Stimulated activated CD4-positive, alpha-beta T cell treated with anti-CD3 and anti-CD28 coated beads, Interleukin-1b, Interleukin-23, amount 100 ng/mL, for 48 hours (primary cell): ENCODE data around the gene ABCC1.
A peak's percentile ranks its signal among the peaks of the same experiment; 100 is the strongest.

Experiments
- DNase-seq: peaks from one replicate; pipeline ENCODE4 v3.0.0-alpha.2; 2020

Gene ABCC1

GRCh38 chr16:16021646-16021987, 72.2 kb downstream of the ABCC1 start:
- no peak for DNase-seq

DNA sequence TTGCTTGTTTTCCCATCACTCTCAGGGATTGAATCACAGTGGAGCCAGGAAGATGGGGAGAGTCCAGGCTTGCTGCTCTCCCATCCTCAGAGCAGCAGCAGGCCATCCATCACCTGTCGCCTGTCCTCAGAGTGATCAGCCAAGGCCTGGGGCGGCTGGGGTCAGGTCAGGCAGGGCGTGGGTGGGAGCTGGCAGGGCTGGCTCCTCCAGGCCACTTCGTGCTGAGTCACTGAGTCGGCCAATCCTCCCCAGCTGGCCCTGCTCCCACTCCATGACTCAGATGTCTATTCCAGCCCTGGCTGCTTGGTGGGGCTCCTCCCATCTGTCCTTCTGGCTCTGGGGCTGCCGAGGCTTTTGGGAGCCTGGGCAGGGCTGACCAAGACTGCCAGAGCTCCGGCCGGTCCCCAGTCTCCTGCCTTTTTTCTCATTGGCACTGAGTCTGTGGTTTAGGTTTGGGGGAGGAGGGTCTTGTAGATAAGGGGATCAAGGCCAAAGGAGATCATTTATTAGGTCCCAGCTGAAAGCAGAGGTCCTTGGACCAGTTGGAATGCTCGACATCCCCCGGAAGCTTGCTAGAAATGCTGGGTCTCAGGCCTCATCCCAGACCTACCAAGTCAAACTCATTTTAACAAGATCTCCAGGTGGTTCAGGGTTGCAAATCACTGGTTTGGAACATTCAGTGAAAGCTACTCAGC, 72.7 kb downstream of the ABCC1 start:
- no peak for DNase-seq

GRCh38 chr16:16022683-16023064, 73.3 kb downstream of the ABCC1 start:
- no peak for DNase-seq

DNA sequence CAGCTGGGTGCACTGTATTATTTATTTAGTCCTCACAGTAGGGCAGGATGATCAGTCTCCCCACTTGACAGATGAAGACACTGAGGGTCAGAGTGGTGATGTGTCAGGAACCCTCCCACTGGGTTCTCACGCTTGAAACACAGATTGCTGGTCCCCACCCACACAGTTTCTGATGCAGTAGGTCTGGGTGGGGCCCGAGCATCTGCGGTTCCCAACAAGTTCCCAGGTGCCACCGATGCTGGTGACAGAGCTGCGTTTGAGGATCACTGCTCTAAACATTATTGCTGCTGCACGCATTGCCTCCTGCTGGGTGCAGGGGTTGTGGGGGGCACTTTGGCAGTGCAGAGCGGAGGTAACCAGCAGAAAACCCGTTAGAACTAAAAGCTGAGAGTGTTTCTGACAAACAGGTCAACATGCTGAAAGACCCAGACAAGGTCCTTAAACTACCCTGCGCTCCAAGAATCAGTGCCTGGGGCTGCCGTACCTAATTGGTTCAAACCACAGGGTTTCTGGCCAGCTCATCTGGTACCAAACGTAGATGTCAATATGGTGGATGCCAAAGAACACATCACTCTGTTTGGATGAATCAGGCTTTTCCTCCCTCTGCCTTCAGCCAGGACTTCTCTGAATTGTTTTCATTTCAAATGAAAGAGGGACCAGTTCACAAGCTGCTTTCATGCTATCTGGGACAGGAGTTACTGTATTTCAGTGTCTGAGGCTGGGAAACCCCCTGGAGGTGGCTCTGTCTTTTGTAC, 76.0 kb downstream of the ABCC1 start:
- DNase-seq: peak; percentile 68

- no peak for DNase-seq
Measured at GRCh38 chr16:16027728-16028310, 78.4 kb downstream of the ABCC1 start.

DNA sequence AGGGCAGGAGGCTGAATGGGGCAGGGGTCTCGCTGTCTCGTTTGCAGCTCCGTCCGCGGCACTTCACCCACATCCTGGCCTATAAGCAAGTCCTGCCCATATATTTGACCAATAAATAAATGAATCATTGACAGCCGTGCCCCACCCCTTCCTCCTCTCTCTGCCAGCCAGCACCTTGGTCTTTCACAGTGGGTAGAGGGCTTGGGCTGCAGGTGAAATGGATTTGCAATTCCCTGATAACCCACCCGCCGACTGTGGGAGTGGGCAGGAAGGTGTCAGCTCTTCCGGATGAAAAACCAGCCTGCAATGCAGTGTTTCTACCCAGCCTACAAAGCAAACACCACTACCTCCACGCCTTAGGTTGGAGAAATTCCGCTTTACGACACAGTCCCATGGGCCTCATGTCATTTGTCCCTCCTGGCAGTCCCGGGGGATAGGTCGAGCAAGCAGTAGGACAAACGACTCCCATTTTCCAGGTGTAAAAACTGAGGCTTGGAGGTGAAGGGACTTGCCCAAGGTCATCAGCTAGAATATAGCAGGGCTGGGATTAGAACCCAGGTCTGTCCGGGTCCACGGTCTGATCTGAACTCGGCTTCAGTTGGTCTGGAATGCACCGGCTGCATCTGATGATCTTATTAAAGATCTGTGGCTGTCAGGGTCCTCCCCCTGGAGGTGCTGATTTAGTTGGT, 79.0 kb downstream of the ABCC1 start:
- DNase-seq: no peak

- no peak for DNase-seq
Measured at GRCh38 chr16:16029431-16030011, 80.1 kb downstream of the ABCC1 start.

- DNase-seq: no peak
Measured at GRCh38 chr16:16030449-16030848, 81.0 kb downstream of the ABCC1 start.

DNA sequence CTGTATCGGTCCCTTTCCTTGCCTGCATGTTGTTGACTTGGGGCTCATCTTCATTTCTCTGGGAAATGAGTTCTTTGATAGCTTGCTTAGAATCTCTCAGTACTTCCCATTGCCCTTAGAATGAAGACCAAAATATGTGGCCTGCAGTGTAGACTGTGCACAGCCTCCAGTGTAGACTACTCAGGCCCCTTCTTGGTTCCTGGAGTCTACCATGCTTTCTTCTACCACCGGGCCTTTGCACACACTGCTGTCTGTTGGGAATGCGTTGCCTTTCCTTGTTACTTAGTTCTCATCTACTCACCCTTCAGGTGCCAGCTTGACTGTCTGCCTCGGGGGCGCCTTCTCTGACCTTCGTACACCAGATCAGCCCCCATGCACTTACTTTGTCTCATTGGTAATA, 82.0 kb downstream of the ABCC1 start:
- DNase-seq: no peak

- no peak for DNase-seq
Measured at GRCh38 chr16:16032271-16032979, 83.0 kb downstream of the ABCC1 start.

DNA sequence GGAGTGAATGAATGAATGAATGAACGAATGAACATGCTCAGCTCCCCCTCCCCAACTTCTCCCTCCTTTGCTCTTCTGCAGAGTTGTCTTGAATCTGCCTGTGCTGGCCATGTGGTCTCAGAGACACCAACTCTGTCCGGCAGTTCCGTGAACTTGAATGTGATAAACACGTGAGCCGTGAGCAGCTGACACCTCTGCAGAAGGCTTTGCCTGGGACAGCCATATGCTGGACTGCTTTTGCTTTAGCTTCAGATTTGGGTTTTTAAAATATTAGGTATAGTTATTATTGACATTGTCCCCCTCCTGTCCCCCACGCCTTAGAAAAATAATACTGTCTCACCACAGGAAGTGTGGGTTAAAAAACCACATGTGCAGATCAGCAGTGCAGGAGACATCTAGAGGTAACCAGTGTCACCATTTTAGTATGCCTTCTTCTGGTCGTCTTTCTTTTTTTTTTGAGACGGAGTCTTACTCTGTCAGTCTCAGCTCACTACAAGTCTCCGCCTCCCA, 83.8 kb downstream of the ABCC1 start:
- DNase-seq: no peak

DNA sequence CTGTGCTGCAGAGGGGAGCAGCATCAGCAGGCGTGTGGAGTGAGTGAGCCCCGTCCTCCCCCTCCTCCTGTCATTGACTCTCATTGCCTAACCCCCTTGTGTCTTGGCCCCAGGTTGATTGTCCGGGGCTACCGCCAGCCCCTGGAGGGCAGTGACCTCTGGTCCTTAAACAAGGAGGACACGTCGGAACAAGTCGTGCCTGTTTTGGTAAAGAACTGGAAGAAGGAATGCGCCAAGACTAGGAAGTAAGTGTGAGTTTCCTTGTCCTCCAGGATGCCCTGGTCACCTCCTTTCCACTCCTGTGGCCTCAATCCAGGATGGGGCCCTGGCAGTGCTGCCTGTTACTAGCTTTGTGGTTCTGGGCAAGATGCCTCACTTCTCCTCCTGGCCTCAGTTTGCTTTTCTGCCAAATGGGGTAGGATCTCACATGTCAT, 87.0 kb downstream of the ABCC1 start:
- no peak for DNase-seq

DNA sequence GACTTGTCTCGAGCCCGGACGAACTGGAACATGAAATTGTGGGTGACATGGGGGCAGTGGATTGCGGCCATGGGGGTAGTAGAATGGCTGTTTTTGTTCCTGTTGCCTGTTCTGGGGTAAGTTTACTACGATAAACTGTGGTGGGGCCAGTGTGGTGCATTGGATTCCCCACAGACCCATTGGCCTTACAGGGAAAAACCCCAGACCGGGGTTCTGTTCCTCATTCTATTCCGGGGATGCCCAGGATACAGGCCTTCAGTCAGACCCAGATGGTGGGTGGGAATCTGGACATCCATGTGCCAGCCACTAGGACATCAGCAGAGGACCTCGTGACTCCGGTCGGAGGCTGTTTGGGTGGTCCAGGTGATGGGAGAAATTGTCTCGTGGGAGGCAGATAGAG, 88.1 kb downstream of the ABCC1 start:
- no peak for DNase-seq

GRCh38 chr16:16037970-16038369, 88.6 kb downstream of the ABCC1 start:
- DNase-seq: no peak

DNA sequence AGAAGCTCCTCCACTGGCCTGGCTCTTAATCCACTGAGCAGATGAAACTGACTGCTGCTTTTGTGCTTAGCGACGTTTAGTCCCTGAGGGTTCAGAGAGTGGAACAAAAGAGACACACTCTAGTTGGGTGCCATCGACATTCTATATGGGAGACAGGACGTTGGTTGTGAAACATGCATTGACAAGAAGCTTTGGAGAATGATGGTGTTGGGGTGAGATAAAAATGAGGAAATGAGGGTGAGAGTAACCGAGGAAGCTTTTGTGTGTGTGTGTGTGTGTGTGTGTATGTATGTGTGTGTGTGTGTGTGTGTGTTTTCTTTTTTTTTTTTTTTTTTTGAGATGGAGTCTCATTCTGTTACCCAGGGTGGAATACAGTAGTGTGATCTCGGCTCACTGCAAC, 89.5 kb downstream of the ABCC1 start:
- no peak for DNase-seq

GRCh38 chr16:16041196-16041892, 91.9 kb downstream of the ABCC1 start:
- DNase-seq: no peak

DNA sequence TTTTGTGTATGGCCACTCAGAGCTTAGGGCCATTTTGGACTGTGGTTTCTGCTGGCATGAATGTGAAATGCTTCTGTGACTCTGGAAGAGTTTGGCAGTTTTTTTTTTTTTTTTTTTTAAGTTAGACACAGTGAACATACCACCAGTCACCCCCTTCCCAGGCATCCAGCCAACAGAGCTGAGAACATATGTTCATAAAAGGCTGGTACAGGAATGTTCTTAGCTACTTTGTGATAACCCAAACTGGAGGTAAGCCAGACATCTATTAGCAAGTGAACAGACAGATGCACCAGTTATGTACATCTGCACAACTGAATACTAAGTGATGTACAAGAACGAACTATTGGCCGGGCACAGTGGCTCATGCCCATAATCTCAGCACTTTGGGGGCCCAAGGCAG, 92.7 kb downstream of the ABCC1 start:
- DNase-seq: no peak

DNA sequence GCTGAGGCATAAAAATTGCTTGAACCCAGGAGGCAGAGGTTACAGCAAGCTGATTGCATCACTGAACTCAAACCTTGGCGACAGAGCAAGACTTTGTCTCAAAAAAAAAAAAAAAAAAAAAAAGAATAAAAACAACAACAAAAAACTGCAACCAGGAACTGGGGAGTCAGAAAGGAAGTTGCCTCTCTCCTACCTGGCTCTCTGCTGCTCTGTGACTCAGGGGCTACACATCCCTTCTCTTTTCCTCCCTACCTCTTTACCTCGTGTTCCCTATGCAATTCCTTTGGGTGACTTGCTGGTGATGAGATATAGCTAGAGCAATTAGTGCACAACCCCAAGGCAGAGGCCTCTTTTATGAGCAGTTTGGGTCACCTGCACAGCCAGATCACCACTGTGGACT, 95.9 kb downstream of the ABCC1 start:
- DNase-seq: no peak

- DNase-seq: no peak
Measured at GRCh38 chr16:16045879-16046278, 96.5 kb downstream of the ABCC1 start.

DNA sequence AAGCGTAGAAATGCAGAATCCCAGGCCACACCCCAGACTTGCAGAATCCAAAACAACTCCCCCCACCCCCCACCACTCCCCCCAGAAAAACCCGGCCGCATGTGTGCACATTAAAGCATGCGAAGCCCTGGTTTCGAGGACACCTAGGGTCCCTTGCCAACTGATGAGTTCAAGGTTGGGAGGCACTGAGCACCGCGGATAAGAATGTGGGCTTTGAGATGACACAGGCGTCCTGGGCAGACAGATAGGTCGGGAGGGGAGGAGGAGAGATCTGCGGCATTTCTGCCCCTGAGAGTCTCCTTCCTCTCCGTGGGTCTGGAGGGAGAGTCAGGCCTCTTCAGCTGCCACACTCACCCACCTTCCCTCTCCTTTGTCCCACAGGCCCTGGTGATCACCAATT, 98.3 kb downstream of the ABCC1 start:
- DNase-seq: no peak

- DNase-seq: no peak
Measured at GRCh38 chr16:16048904-16049582, 99.6 kb downstream of the ABCC1 start.
